Hematopoietic multipotent progenitor cell (in vitro differentiated cells): ENCODE results near the gene DCTD. TPM values are rescaled to one million over a fixed set of nuclear protein-coding genes. Genes with fewer than 3 reads are reported as not detected.

Source experiments
- DNase-seq, 3 donors: peaks; one replicate each; pipeline ENCODE4 v3.0.0-alpha.2; 2011 to 2015; ENCODE audit warnings: low read depth in 2 of 3, low spot score in 2 of 3
- total RNA-seq: library from RNA; depleted of rRNA; stranded (reverse); fragments of >200 nt; gene quantifications from one replicate; pipeline ENCODE4 v1.2.3, GENCODE V29; 2012

The DCTD gene
- total RNA-seq, 1 donor, result 62.5 TPM

GRCh38 chr4:182845618-182846017 is 71.6 kb downstream of the DCTD start:
- no peak for DNase-seq

- DNase-seq, result no peak
Measured at GRCh38 chr4:182843808-182844325, 73.3 kb downstream of the DCTD start.

GRCh38 chr4:182842759-182843390 is 74.3 kb downstream of the DCTD start:
- DNase-seq, result no peak

- no peak for DNase-seq
Measured at GRCh38 chr4:182842104-182842600, 75.0 kb downstream of the DCTD start.

GRCh38 chr4:182840108-182840507 is 77.1 kb downstream of the DCTD start:
- no peak for DNase-seq

Other genes with a start within 250 kb of the DCTD start
- 1.1 TPM for gene WWC2, start 181.9 kb upstream of the DCTD start, total RNA-seq